ENCODE measurements around the gene CAPN8.
"Not testable (repeated sequence)": the region's sequence is repeated elsewhere in the genome, so short reads cannot be mapped to it uniquely, and the experiment has no call there.

The CAPN8 gene

DNA sequence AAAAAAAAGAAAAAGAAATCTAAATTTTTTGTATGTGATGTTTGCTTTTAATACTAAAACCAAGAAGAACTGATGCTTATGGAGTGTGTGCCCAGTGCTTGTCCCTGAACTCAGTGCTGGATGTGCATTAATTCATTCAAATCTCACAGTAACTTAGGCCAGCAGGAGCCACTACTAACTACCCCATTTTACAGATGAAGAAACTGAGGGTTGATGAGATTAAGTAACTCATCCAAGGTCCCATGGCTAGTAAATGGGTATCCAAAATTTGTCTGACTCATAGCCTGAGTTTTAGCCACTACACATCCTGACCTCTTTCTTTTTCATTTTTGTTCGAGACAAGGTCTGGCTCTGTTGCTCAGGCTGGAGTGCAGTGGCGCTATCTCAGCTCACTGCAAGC, 144.4 kb downstream of the CAPN8 start:
- DNase-seq, result no peak

DNA sequence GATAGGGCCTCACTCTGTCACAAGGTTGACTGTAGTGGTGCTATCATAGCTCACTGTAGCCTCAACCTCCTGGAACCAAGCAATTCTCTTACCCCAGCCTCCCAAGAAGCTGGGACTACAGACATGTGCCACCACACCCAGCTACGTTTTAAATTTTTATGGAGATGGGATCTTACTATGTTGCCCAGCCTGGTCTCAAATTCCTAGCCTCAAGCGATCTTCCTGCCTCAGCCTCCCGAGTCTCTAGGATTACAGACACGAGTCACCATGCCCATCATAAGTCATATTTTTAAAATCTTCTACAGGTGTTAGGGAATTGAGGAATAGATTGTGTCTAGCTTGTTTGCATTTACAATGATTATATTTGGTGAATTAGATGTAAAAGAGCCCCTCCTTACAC, 145.3 kb downstream of the CAPN8 start:
- no peak for DNase-seq

DNA sequence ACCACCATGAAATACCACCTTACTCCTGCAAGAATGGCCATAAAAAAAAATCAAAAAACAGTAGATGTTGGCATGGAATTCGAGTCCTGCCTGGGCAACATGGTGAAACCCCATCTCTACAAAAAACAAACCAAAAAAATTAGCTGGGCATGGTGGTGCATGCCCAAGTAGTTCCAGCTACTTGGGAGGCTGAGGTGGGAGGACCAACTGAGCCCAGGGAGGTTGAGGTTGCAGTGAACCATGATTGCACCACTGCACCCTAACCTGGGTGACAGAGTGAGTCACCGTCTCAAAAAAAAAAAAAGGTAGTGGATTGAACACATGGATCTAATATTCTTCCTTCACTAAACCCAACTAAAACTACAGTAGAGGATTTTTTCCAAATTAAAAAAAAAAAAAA, 146.4 kb downstream of the CAPN8 start:
- no peak for DNase-seq

- DNase-seq, result not testable (repeated sequence)
Measured at GRCh38 chr1:223518553-223518952, 146.9 kb downstream of the CAPN8 start.

DNA sequence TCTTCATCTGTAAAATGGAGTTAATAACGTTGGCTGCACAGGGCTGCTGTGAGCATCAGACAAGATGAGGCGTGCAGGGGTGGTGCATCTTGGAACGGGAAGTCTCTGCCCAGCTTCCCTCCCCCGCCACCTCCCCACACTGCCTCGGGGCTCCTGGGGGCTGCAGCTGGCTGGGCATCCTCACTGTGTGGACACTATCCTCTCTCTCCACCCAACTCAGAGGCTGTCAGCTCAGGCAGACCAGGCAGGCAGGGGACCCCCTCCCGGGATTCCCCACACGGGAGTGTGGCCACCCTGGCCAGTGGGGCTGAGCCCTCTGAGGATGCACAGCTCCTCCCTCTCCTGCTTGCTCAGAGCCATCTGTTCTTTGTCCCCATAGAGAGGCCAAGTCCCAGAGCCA, 149.6 kb downstream of the CAPN8 start:
- no peak for DNase-seq

DNA sequence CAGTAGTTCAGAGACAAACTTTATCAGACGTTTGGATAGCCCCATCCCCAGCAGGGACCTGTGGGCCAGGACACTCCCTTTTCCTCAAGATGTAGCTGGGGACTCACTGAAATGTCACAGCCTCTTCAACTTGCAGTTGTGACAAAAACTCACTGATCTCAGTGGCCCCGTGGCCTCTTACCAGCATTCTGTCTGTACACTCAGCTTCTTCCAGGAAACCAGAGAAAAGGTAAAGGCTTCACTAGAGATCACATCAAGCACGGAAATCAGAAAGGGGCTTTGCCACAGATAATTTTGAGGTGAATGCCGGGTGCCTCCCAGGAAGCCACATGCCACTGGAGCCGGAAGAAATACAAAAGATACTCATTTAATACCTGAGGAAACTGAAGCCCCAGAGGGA, 150.1 kb downstream of the CAPN8 start:
- no peak for DNase-seq

DNA sequence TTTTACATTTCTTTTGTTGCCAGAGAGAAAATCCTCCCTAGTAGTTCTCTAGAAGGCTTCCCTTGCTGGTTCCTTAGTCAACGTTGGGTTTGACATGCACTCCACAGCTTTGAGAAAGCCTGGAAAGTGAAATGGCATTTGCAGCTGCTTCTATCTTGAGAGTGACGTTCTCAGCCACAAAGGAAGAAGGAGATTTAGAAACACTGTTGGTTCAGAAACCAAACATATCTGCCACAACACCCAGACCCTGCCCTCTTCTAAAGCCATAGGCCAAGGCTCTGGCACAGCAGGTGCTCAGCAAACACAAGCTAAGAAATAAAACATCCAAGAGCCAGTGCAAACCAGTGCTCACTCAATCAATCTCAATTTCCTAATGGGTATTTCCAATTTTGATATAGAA, 150.9 kb downstream of the CAPN8 start:
- DNase-seq, result no peak

GRCh38 chr1:223513309-223513708, 152.2 kb downstream of the CAPN8 start:
- DNase-seq, result no peak

- DNase-seq, result no peak
Measured at GRCh38 chr1:223512057-223512456, 153.4 kb downstream of the CAPN8 start.

DNA sequence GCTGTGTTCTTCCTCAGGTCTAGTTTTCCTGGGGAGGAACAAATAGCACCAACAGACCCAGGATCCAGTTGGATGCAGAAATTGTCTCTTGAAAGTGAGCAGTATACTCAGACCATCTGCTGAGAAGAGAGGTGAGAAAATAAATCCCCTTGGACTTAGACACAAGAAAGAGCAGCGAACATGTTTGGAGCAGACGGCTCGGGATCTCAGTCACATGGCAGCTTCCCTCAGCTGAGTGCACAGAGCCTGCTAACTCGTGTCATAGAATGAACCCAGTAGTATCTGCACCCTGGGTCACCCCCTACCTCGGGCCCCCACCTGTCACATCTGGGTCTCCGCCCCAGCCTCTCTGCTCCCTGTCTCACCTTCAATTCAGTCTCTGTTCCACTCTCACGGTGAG, 156.7 kb downstream of the CAPN8 start:
- DNase-seq, result no peak

DNA sequence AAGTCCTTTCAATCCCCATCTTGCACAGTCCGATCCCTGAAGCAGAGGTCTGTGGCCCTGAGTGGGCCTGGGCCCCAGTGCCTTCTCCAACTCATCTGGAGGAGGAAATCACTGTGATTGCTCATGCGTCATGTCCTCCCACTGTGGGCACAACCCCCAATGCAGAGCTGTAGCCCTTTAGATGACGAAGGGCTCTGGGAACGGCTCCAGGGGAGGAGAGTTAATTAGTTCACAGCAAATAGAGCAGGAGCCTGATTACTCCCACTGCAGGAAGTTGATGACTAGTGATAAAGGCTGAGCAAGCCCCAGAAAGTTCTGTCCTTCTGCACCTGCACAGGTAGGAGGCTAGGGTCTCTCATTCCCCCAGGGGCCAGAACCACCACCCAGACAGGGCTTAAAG, 160.8 kb downstream of the CAPN8 start:
- no peak for DNase-seq

- DNase-seq, result no peak
Measured at GRCh38 chr1:223503348-223503747, 162.2 kb downstream of the CAPN8 start.

- DNase-seq, result no peak
Measured at GRCh38 chr1:223500560-223501425, 164.7 kb downstream of the CAPN8 start.

GRCh38 chr1:223496883-223497282, 168.6 kb downstream of the CAPN8 start:
- no peak for DNase-seq

- no peak for DNase-seq
Measured at GRCh38 chr1:223494926-223495645, 170.4 kb downstream of the CAPN8 start.

DNA sequence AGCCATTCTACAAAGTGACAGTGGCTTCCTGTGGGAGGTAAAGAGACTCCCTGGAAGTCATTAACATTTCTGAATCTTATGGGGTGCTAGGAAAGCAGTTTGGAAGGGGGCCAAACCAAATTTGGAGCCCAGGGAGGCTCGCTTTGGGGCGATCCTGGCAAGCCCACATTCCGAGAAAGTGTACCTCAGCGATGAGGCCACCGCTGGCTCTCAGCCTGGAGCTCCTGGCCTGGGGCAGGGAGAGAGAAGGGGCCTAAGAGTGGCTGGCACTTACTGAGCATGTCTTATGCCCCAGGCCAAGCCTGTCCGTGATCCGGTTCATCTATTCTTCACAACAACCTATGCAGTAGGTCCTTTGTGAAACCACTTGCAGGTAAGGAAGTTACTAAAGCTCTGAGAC, 173.5 kb downstream of the CAPN8 start:
- no peak for DNase-seq
